IPS-15b (cell line): ENCODE results near the gene ACVR2A.
A peak's percentile ranks its signal among the peaks of the same experiment; 100 is the strongest.

Experiments
- H3K27me3 ChIP-seq: one replicate; pipeline ENCODE4 v1.6.1; 2013; ENCODE audit warnings: low read length; ENCODE audit not compliant: control insufficient read depth, insufficient read depth
- H3K36me3 ChIP-seq: one replicate; pipeline ENCODE4 v1.6.1; 2013; ENCODE audit warnings: low read length; ENCODE audit not compliant: control insufficient read depth, insufficient read depth
- H3K4me1 ChIP-seq: one replicate; pipeline ENCODE4 v1.6.1; 2013; ENCODE audit warnings: mild to moderate bottlenecking, low read length; ENCODE audit not compliant: control insufficient read depth, insufficient read depth
- H3K4me3 ChIP-seq: one replicate; pipeline ENCODE4 v1.5.1; 2013; ENCODE audit warnings: low read depth, low read length
- H3K9ac ChIP-seq: one replicate; pipeline ENCODE4 v1.6.1; 2013; ENCODE audit warnings: low read depth, mild to moderate bottlenecking, low read length
- H3K9me3 ChIP-seq: one replicate; pipeline ENCODE4 v1.6.1; 2013; ENCODE audit warnings: mild to moderate bottlenecking, low read length; ENCODE audit not compliant: control insufficient read depth, insufficient read depth

ACVR2A gene

DNA sequence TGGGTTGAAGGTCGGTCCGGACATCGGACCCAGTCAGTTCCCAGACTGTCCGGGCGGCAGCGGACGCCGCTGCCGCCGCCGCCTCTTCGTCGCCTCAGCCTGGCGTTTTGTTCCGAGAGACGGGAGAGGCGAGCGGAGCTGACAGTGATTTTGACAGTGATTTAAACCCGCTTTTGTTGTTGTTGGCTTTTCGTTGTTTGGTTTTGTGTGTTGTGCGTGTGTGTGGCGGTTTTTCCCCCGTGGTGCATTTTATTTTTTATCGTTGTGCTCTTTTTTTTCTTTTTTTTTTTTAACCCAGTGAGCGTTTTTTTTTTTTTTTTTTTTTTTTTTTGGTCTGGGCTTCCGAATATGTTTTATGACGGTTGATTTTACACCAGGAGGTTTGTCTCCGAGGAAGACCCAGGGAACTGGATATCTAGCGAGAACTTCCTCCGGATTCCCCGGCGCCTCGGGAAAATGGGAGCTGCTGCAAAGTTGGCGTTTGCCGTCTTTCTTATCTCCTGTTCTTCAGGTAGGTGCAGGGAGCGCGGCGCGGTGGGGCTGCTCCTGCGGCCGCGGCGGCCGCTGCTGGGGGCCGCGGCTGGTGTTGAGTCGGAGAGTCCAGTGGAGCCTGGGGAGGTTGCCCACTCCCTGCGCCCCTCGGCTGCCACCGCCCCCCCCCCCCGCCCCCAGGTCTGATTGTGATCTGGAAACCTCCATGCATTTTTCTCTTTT, at the start of gene ACVR2A:
ACVR2A (plus strand) TSS at position 333 of the 714 bp plus-strand sequence; CDS start at position 457, 124 bp downstream.
- Histone ChIP-seq H3K36me3 (no peaks in the 10 kb centered on the region), H3K9ac (peak within 1 kb of the TSS; percentile 94), H3K27me3 (peaks cover 26% of the 10 kb centered on the region), H3K4me3 (peak within 1 kb of the TSS; percentile 67), H3K9me3 (no peaks in the 10 kb centered on the region), H3K4me1 (peaks cover 7% of the 10 kb centered on the region)

DNA sequence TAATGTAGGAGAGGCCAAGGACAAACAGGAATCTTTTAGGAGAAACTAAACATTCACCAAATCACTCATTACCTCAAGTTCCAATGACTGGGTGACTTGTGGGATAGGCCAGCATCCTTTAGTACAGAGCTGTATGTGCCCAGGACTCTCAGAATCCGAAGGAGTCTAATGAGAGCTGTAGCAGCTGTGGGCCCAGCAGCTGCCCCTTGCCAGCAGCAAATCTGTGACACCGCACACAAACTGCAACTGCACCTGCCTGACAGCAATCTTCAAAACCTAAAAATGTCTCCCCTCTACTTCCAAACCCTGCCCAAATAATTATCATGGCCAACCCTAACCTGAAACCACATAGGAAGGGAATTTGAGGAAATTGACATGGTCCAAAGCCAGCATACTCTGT, 44.5 kb upstream of the ACVR2A start:
- Histone ChIP-seq H3K36me3 (no peaks in the 10 kb centered on the region), H3K9ac (no peak overlapping the region), H3K4me1 (peaks cover 2% of the 10 kb centered on the region), H3K27me3 (no peaks in the 10 kb centered on the region), H3K9me3 (no peaks in the 10 kb centered on the region), H3K4me3 (no peak overlapping the region)

DNA sequence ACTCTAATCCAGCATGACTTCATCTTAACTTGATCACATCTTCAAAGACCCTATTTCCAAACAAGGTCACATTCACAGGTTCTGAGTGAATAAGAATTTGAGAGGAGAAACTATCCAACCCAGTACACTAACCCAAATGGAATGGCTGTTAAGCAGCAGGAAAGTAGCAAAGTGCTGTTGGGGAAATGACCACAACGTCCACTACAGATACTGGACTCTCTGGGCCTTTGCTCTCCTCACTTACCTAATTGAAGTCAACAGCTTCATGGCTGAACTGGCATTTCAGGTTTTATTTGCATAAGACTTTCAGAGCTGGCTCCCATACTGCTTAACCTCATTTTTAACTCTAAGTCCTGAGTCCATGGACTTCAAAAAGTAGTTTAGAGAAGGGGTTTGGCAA, 38.0 kb upstream of the ACVR2A start:
- H3K9ac ChIP-seq, result no peak overlapping the region
- H3K4me1 ChIP-seq, result no peaks in the 10 kb centered on the region
- no peak overlapping the region for H3K4me3 ChIP-seq

DNA sequence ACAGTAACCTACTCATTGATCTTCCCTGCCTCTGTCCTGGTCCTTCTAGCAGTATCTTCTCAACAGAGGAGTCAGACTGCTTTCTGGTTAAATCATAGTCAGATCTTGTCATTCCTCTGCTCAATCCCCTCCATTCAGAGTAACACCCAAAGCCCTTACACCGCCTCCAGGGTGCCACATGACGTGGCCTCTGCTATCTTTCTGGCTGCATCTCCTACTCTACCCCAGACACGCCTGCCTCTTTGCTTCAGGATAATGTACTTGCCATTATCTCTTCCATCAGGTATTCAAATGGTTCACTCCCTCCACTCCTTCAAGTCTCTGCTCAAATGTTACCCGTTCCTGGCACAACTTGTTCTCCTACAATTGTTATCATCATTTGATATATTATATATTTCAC, 36.3 kb upstream of the ACVR2A start:
- Histone ChIP-seq H3K27me3 (no peaks in the 10 kb centered on the region), H3K4me1 (no peaks in the 10 kb centered on the region), H3K9me3 (no peaks in the 10 kb centered on the region), H3K9ac (no peak overlapping the region), H3K36me3 (no peaks in the 10 kb centered on the region), H3K4me3 (no peak overlapping the region)

More for the DNA sequence above, 38.0 kb upstream of the ACVR2A start:
- H3K9me3 ChIP-seq, result no peaks in the 10 kb centered on the region
- no peaks in the 10 kb centered on the region for H3K27me3 ChIP-seq
- no peaks in the 10 kb centered on the region for H3K36me3 ChIP-seq

DNA sequence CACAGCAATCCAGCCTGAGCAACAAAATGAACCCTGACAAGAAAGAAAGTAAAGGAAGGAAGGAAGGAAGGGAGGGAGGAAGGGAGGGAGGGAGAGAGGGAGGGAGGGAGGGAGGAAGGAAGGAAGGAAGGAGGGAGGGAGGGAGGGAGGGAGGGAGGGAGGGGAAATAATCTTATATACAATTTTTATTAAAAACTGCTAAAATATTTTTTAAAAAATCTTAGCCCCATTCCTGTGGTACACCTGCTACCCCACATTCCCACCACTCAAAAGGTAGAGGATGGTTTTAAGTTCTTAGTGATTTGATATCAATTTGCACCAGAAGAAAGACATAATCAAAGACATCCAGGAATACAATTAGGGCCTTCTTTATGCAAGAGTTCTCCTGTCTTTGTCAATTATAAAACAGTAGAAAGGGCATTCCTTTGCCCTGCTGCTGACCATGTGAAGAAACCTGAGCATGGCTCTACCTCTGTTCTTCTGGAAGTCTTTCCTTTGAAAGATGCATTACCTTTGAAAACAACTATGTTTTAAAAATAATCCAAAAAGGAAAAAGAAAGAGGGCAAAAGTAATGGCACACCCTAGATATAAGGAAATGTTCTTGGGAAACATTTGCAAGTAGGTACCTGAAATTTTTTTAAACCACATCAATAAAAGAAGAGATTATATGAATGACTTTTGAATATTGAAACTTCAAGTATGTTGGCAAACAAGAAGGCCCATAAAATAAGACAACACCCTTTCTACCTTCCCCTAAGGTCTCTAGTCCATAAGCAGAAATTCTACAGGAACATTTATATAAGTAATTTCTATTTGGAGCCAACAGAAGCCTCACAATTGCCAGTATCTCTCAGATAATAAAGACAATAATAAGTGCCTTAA, 33.7 kb upstream of the ACVR2A start:
- no peaks in the 10 kb centered on the region for H3K9me3 ChIP-seq
- H3K9ac ChIP-seq, result no peak overlapping the region

DNA sequence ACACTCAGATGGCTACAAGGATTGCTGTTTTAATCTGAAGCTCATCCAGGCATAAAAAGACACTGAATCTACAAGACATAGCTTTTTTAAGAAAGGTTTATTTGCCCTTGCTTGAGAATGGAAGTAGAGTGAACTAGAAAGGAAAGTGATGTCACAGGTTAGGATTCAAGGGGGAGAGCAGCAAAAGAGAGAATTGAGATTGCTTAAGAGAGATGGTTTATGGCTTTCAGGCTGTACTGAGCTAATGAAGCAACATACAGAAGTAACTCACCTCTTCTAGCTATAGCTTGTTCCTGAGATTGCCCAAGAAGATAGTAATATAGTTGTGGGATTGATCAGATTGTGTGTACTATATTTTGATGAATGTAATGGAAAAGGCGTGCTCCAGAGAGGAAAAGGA, 26.1 kb upstream of the ACVR2A start:
- no peak overlapping the region for H3K4me3 ChIP-seq
- H3K9ac ChIP-seq, result no peak overlapping the region
- H3K9me3 ChIP-seq, result no peaks in the 10 kb centered on the region
- no peaks in the 10 kb centered on the region for H3K4me1 ChIP-seq
- no peaks in the 10 kb centered on the region for H3K36me3 ChIP-seq
- no peaks in the 10 kb centered on the region for H3K27me3 ChIP-seq

More for the DNA sequence above, 33.7 kb upstream of the ACVR2A start:
- Histone ChIP-seq H3K4me3 (no peak overlapping the region), H3K27me3 (no peaks in the 10 kb centered on the region), H3K36me3 (no peaks in the 10 kb centered on the region), H3K4me1 (no peaks in the 10 kb centered on the region)

DNA sequence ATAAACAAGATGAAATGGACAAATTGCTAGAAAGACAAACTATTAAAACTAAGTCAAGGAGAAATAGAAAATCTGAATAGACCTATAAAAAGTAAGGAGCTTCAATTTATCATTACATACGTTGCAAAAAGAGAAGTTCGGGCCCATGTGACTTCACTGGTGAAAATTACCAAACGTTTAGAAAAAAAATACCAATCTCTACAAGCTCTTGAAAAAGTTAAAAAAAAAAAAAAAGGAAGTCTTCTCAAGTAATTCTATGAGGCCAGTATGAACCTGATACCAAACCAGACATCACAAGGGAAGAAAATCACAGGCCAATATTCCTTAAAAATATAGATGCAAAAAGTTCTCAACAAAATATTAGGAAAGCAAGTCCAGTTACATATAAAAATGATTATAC, 20.2 kb upstream of the ACVR2A start:
- Histone ChIP-seq H3K4me3 (no peak overlapping the region), H3K27me3 (no peaks in the 10 kb centered on the region), H3K36me3 (no peaks in the 10 kb centered on the region), H3K9me3 (no peaks in the 10 kb centered on the region), H3K4me1 (no peaks in the 10 kb centered on the region), H3K9ac (no peak overlapping the region)

DNA sequence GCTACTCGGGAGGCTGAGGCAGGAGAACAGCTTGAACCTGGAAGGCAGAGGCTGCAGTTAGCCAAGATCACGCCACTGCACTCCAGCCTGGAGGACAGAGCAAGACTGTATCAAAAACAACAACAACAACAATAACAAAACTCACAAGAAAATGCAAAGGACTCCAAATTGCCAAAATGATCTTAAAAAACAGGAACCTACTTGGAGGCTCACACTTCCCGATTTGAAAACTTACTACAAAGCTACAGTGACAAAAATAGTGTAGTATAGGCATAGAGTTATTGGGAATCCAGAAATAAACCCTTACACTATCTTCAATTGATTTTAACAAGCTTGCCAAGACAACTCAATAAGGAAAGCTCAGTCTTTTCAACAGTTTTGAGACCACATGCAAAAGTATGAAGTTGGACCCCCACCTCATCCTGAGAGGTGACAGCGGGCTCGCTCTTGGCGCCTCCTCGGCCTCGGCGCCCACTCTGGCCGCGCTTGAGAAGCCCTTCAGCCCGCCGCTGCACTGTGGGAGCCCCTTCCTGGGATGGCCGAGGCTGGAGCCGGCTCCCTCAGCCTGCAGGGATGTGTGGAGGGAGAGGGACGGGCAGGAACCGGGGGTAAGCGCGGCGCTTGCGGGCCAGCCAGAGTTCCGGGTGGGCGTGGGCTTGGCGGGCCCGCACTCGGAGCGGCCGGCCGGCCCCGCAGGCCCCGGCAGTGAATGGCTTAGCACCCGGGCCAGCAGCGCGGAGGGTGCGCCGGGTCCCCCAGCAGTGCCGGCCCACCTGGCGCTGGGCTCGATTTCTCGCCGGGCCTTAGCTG, 18.3 kb upstream of the ACVR2A start:
- Histone ChIP-seq H3K27me3 (no peaks in the 10 kb centered on the region), H3K9ac (no peak overlapping the region), H3K36me3 (no peaks in the 10 kb centered on the region), H3K4me1 (no peaks in the 10 kb centered on the region), H3K4me3 (no peak overlapping the region), H3K9me3 (no peaks in the 10 kb centered on the region)

DNA sequence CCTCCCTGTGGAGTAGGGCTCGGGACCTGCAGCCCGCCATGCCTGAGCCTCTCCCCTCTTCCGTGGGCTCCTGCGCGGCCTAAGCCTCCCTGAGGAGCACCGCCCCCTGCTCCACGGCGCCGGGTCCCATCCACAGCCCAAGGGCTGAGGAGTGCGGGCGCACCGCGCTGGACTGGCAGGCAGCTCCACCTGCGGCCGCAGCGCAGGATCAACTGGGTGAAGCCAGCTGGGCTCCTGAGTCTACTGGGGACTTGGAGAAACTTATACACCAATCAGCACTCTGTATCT, 17.8 kb upstream of the ACVR2A start:
- no peaks in the 10 kb centered on the region for H3K9me3 ChIP-seq
- no peak overlapping the region for H3K4me3 ChIP-seq
- no peaks in the 10 kb centered on the region for H3K36me3 ChIP-seq
- H3K4me1 ChIP-seq, result no peaks in the 10 kb centered on the region
- no peak overlapping the region for H3K9ac ChIP-seq
- H3K27me3 ChIP-seq, result no peaks in the 10 kb centered on the region

DNA sequence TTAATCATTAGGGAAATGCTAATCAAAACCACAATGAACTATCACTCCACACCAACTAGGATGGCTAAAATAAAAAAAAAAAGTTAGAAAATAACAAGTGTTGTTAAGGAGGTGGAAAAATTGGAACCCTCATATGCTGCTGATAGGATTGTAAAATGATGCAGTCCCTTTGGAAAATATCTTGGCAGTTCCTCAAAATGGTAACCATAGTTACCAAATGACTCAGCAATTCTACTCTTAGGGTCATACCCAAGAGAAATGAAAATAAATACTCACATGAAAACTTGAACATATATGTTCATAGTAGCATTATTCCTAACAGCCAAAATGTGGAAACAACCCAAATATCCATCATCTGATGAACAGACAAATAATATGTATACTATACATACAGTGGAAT, 15.7 kb upstream of the ACVR2A start:
- Histone ChIP-seq H3K27me3 (no peaks in the 10 kb centered on the region), H3K36me3 (no peaks in the 10 kb centered on the region), H3K9ac (no peak overlapping the region), H3K4me3 (no peak overlapping the region), H3K9me3 (no peaks in the 10 kb centered on the region), H3K4me1 (no peaks in the 10 kb centered on the region)

DNA sequence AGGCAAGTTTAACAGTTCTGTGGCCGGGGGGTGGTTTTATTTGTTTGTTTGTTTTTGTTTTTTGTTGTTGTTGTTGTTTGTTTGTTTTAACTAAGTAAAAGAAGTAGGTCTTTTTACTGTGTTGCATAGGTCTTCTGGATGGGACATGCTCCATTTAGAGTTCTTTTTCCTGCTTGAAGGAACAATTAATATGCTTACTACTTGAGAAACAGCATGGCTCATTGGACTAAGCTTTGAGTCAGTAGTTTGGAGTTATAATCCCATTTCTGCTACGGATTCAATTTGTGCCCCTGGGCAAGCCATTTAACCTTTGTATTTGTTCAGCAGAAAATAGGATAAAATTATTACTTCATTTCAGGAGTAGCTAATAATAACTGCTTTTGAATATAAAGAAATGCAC, 8.7 kb upstream of the ACVR2A start:
- H3K9me3 ChIP-seq, result no peaks in the 10 kb centered on the region
- no peaks in the 10 kb centered on the region for H3K4me1 ChIP-seq
- H3K4me3 ChIP-seq, result no peak overlapping the region

More for the DNA sequence above, 8.7 kb upstream of the ACVR2A start:
- Histone ChIP-seq H3K36me3 (no peaks in the 10 kb centered on the region), H3K27me3 (peaks cover 3% of the 10 kb centered on the region), H3K9ac (no peak overlapping the region)
